Measurements from ENCODE around the gene CXCL16.

CXCL16 gene

GRCh38 chr17:4734857-4735475, 4.8 kb downstream of the CXCL16 start:
- TF ChIP-seq SNAI2 (CRISPR knock-in tag; IDR thresholded peaks at IDR 0.05) = no peak
- no peak for ATAC-seq

- no peak for TF ChIP-seq ARNTL (CRISPR knock-in tag; IDR thresholded peaks at IDR 0.05; ENCODE audit: borderline replicate concordance, low read depth)
- TF ChIP-seq ZFP3 (CRISPR knock-in tag; IDR thresholded peaks at IDR 0.05) = no peak
- TF ChIP-seq TCF4 (CRISPR knock-in tag; IDR thresholded peaks at IDR 0.05; ENCODE audit: borderline replicate concordance) = no peak
- TF ChIP-seq POU6F1 (CRISPR knock-in tag; IDR thresholded peaks at IDR 0.05; ENCODE audit: borderline replicate concordance, low read depth) = no peak
- ATAC-seq = no peak
Measured at GRCh38 chr17:4733073-4733531, 6.6 kb downstream of the CXCL16 start.

- no peak for ATAC-seq
- TF ChIP-seq ZNF70 (CRISPR knock-in tag; IDR thresholded peaks at IDR 0.05) (no peak), SNAI2 (CRISPR knock-in tag; IDR thresholded peaks at IDR 0.05) (no peak), BACH2 (CRISPR knock-in tag; IDR thresholded peaks at IDR 0.05; ENCODE audit: borderline replicate concordance) (no peak), PATZ1 (CRISPR knock-in tag; IDR thresholded peaks at IDR 0.05; ENCODE audit: borderline replicate concordance) (no peak), ISL1 (CRISPR knock-in tag; IDR thresholded peaks at IDR 0.05) (no peak), OSR1 (CRISPR knock-in tag; IDR thresholded peaks at IDR 0.05) (no peak), CSDC2 (CRISPR knock-in tag; IDR thresholded peaks at IDR 0.05) (no peak), CREB5 (CRISPR knock-in tag; IDR thresholded peaks at IDR 0.05; ENCODE audit: low read depth) (no peak), GLIS3 (CRISPR knock-in tag; IDR thresholded peaks at IDR 0.05) (no peak), TOX (CRISPR knock-in tag; IDR thresholded peaks at IDR 0.05; ENCODE audit: borderline replicate concordance) (no peak), ZFP30 (CRISPR knock-in tag; IDR thresholded peaks at IDR 0.05) (no peak), TCF4 (CRISPR knock-in tag; IDR thresholded peaks at IDR 0.05; ENCODE audit: borderline replicate concordance) (no peak), ZFP3 (CRISPR knock-in tag; IDR thresholded peaks at IDR 0.05) (no peak), ZC3H10 (CRISPR knock-in tag; IDR thresholded peaks at IDR 0.05) (no peak), ESRRG (CRISPR knock-in tag; IDR thresholded peaks at IDR 0.05) (no peak), CSRNP3 (CRISPR knock-in tag; IDR thresholded peaks at IDR 0.05) (no peak), ZNF565 (CRISPR knock-in tag; conservative IDR thresholded peaks at IDR 0.05; ENCODE audit: low read depth) (no peak)
Measured at GRCh38 chr17:4728124-4728523, 11.6 kb downstream of the CXCL16 start.

GRCh38 chr17:4725646-4726310, 13.9 kb downstream of the CXCL16 start:
- TF ChIP-seq ZFP30 (CRISPR knock-in tag; IDR thresholded peaks at IDR 0.05) (no peak), BACH2 (CRISPR knock-in tag; IDR thresholded peaks at IDR 0.05; ENCODE audit: borderline replicate concordance) (no peak), PATZ1 (CRISPR knock-in tag; IDR thresholded peaks at IDR 0.05; ENCODE audit: borderline replicate concordance) (no peak), SNAI2 (CRISPR knock-in tag; IDR thresholded peaks at IDR 0.05) (no peak), ZC3H10 (CRISPR knock-in tag; IDR thresholded peaks at IDR 0.05) (no peak), ZNF8 (CRISPR knock-in tag; IDR thresholded peaks at IDR 0.05) (no peak), ISL1 (CRISPR knock-in tag; IDR thresholded peaks at IDR 0.05) (no peak)
- ATAC-seq = no peak

All from SK-N-SH treated with all-trans-retinoic acid at 6 μM for 48 hours (cell line).